ENCODE measurements around the gene CCNA2. TPM values are rescaled to one million over a fixed set of nuclear protein-coding genes. Genes with fewer than 3 reads are reported as not detected.

Gene CCNA2
- total RNA-seq, 1 experiment from 2014 or later, result 89.2 TPM

GRCh38 chr4:121796283-121796682 lies 27.4 kb downstream of the CCNA2 start:
- no peak for TF ChIP-seq CTCF (conservative IDR thresholded peaks at IDR 0.05)
- DNase-seq, result no peak
- Histone ChIP-seq H3K23me2 (ENCODE audit: insufficient read length, low read depth, low read length, poor library complexity, severe bottlenecking) (peaks cover 4% of the 10 kb centered on the region), H2AFZ (ENCODE audit: low read length) (no peak overlapping the region), H4K8ac (replicated peaks; ENCODE audit: insufficient read length, low read depth, low read length) (no peak overlapping the region), H4K91ac (ENCODE audit: insufficient read length, low read depth, low read length) (no peak overlapping the region), H3K9ac (ENCODE audit: extremely low read depth, insufficient read length, low read length) (no peak overlapping the region), H3K56ac (ENCODE audit: insufficient read length, low read depth, low read length) (no peak overlapping the region), H4K20me1 (ENCODE audit: control insufficient read depth, insufficient read depth, insufficient read length) (no peaks in the 10 kb centered on the region), H2BK12ac (ENCODE audit: insufficient read length, low read depth, low read length) (no peak overlapping the region), H3K27me3 (ENCODE audit: insufficient read depth, low read length) (no peaks in the 10 kb centered on the region), H3K27ac (ENCODE audit: insufficient read length, low read depth, low read length) (peak overlapping the region; percentile 85), H2AK5ac (ENCODE audit: insufficient read length, low read length) (no peak overlapping the region), H3K23ac (ENCODE audit: insufficient read length, low read depth, low read length) (no peak overlapping the region), H2BK15ac (ENCODE audit: low read depth, low read length) (no peak overlapping the region), H3K4me2 (ENCODE audit: insufficient read depth, insufficient read length, low read length) (no peak overlapping the region), H2BK5ac (ENCODE audit: insufficient read length, low read length) (no peak overlapping the region), H3K4me1 (ENCODE audit: insufficient read depth, low read length) (peaks cover 2% of the 10 kb centered on the region), H3T11ph (ENCODE audit: low read length) (peak overlapping the region; percentile 88), H3K4ac (ENCODE audit: low read depth, low read length) (peak overlapping the region; percentile 57; the same call in 1 of the 2 replicates), H2BK120ac (ENCODE audit: low read depth, low read length, poor library complexity, severe bottlenecking) (peak overlapping the region; percentile 94), H3K14ac (ENCODE audit: insufficient read depth, low read length) (no peak overlapping the region; the same call in 1 of the 2 replicates), H4K5ac (ENCODE audit: insufficient read length, low read depth, low read length) (no peak overlapping the region), H3K9me3 (ENCODE audit: control insufficient read depth, low read depth, low read length) (no peaks in the 10 kb centered on the region), H2BK20ac (ENCODE audit: low read depth, low read length, poor library complexity, severe bottlenecking) (peak overlapping the region; percentile 97), H3K79me1 (ENCODE audit: insufficient read depth, low read depth, low read length, poor library complexity, severe bottlenecking) (no peaks in the 10 kb centered on the region), H3K18ac (ENCODE audit: insufficient read length, low read depth, low read length) (peak overlapping the region; percentile 7), H3K79me2 (ENCODE audit: insufficient read depth, low read length) (no peaks in the 10 kb centered on the region)
- Mint-ChIP-seq H3K9me3 (no peaks in the 10 kb centered on the region), H3K27me3 (ENCODE audit: low read depth) (no peaks in the 10 kb centered on the region), H3K4me3 (peak overlapping the region in 1 of 2 experiments; percentile 7; a peak in 2 of 5 replicates), H3K27ac (peak overlapping the region; percentile 69 to 97 (median 95); a peak in 6 of 7 replicates), H3K4me1 (peaks cover 37 to 40% of the 10 kb centered on the region in 2 experiments), H3K36me3 (ENCODE audit: insufficient read depth in 1 of 3, low read depth in 3 of 3) (no peaks in the 10 kb centered on the region)

Measured in H9 (cell line).